Thyroid gland (tissue), 4 donors: ENCODE results near the gene DTNB.

ENCODE experiments used
- POLR2A ChIP-seq, 2 donors: fragments of 450-650 bp; IDR thresholded peaks; one replicate each; pipeline ENCODE4 v1.6.1; 2017; ENCODE audit warnings: antibody characterized with exemption in 2 of 2, mild to moderate bottlenecking in 2 of 2, moderate library complexity in 1 of 2
- TF ChIP-seq, protein P1 (sequence below), 6 experiments: fragments of 200-600 bp in 3 of 6; fragments of 450-650 bp in 3 of 6; sonication (generic) in 3 of 6; IDR thresholded peaks; one replicate each; pipeline ENCODE4 v1.5.1; 2016 to 2019; ENCODE audit warnings: antibody characterized with exemption in 6 of 6, mild to moderate bottlenecking in 2 of 6, inconsistent platforms in 1 of 6, moderate library complexity in 1 of 6

- TF ChIP-seq, protein P1, sequence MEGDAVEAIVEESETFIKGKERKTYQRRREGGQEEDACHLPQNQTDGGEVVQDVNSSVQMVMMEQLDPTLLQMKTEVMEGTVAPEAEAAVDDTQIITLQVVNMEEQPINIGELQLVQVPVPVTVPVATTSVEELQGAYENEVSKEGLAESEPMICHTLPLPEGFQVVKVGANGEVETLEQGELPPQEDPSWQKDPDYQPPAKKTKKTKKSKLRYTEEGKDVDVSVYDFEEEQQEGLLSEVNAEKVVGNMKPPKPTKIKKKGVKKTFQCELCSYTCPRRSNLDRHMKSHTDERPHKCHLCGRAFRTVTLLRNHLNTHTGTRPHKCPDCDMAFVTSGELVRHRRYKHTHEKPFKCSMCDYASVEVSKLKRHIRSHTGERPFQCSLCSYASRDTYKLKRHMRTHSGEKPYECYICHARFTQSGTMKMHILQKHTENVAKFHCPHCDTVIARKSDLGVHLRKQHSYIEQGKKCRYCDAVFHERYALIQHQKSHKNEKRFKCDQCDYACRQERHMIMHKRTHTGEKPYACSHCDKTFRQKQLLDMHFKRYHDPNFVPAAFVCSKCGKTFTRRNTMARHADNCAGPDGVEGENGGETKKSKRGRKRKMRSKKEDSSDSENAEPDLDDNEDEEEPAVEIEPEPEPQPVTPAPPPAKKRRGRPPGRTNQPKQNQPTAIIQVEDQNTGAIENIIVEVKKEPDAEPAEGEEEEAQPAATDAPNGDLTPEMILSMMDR (IDR thresholded peaks at IDR 0.05): no peak
- peak in 1 of 2 donors; percentile 62 for TF ChIP-seq POLR2A (IDR thresholded peaks at IDR 0.05)
These were observed 331.5 kb downstream of the DTNB start, which contains the start of gene DNMT3A for GRCh38 chr2:25341753-25342371.
